HG03565 (cell line): Measurements from ENCODE around the gene PARS2.
A peak's percentile ranks its signal among the peaks of the same experiment; 100 is the strongest.
"Not testable (repeated sequence)": the region's sequence is repeated elsewhere in the genome, so short reads cannot be mapped to it uniquely, and the experiment has no call there.

Experiments used
- ATAC-seq: cut with Tn5 transposase; IDR thresholded peaks from one replicate; pipeline ENCODE4 v1.9.1; 2021; ENCODE audit warnings: mild to moderate bottlenecking, moderate library complexity; ENCODE audit not compliant: unreplicated experiment

The PARS2 gene

GRCh38 chr1:54775828-54776721, 11.8 kb upstream of the PARS2 start:
- ATAC-seq, result not testable (repeated sequence)

DNA sequence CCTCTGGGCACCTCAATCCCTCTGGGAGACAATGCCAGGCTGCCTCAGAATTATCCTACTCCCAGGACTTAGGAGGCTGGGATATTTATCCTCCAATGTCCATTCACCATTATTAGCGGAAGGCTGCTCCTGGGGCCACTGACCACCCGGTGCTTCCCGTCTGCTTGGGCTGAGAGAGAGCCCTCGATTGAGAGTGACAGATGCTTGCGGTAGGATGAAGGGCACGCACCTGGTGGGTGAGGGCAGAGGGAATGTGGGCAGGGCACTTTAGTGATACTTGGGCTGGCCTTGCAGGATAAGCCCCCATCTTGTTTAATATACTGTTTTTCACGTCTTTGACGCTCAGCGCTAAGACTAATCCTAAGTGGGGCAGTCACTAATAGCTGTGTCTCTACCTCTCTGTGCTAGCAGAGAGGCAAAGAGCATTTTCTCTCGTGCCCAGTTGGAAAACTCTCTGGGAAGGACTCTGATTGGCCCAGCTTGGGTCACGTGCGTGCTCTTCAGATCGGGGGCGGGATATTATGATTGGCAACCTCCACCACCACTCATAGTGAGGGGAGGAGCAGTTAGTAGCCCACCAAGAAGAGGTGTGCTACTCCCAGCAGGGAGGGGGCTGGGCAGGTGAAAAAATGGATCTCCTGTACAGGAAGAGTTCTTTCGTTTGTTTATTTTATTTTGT, 10.6 kb upstream of the PARS2 start:
- ATAC-seq, result no peak

GRCh38 chr1:54772951-54773350, 8.6 kb upstream of the PARS2 start:
- no peak for ATAC-seq

DNA sequence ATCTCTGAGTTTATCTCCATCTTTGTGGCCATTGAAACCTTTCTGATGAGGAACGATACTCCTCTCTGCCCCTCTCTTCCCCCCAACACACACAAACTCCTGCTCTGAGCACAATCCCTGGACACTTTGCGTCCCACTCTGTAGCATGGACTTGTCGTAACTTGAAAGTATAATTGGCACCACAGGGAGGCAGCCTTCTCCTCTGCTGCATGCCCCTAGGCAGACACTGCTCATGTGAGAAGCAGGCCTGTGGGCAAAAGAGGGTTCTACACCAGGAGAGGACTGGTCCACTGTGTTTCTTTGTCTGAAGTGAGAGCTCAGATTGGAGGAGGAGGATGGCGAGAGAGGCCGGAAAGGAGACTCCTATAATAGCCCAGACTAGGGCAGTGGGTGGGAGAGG, 3.8 kb upstream of the PARS2 start:
- no peak for ATAC-seq

DNA sequence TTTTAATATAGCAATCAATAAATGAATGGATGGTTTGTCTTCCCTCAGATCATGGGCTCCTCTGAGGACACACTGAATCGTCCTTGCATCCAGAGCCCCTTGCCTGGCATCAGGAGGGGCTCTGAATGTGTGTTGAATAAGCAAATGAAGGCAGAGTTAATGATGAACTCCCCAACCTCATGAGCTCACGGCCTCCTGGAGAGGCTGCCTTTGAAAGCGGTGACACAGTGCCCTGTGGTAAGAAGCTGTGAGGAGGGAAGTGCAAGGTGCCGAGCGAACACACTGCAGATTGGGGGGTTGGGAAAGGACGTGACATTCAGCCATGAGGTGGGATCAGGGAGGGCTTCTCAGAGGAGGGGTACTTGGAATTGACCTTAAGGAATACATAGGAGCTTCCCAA, 3.2 kb upstream of the PARS2 start:
- ATAC-seq, result no peak

GRCh38 chr1:54766726-54767125, 2.4 kb upstream of the PARS2 start:
- ATAC-seq, result no peak

DNA sequence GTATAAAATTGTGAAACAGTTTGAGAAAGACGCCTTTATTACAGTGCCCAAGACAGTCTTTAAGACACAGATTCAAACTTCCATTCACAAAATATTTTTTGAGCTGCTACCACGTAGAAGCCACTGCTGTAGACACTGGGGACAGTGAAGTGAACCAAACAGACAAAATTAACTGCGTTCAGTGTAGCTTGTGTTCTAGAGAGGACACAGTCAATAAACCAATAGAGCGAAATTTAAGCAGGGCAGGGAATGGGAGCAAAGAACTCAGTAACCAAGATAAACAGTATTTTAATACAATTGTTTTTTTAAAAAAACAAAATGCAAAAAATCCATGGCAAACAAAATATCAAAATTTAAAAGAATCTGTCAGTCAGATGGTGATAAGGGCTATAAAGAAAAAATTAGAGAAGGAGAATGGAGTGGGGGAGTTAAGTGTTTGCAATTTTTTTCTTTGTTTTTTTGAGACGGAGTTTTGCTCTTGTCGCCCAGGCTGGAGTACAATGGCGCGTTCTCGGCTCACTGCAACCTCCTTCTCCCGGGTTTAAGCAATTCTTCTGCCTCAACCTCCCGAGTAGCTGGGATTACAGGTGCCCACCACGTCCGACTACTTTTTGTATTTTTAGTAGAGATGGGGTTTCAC, 719 bp upstream of the PARS2 start:
- ATAC-seq, result peak; percentile 0

DNA sequence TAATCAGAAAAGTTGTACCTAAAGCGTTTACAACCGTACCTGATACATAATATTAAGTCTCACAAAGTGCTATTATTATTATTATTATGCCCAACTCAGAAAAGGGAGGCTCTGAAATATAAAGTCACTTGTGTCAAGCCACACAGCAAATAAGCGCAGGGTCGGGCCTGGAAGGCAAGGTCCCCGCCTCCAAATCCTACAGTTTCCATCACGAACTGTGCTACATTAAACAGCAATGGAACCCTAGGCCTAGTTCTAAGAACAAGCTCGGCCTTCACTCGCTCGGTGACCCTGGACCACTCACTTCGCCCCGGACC, 549 bp downstream of the PARS2 start:
- no peak for ATAC-seq

- ATAC-seq, result no peak
These were observed 5.5 kb downstream of the PARS2 start for GRCh38 chr1:54758678-54759348.

DNA sequence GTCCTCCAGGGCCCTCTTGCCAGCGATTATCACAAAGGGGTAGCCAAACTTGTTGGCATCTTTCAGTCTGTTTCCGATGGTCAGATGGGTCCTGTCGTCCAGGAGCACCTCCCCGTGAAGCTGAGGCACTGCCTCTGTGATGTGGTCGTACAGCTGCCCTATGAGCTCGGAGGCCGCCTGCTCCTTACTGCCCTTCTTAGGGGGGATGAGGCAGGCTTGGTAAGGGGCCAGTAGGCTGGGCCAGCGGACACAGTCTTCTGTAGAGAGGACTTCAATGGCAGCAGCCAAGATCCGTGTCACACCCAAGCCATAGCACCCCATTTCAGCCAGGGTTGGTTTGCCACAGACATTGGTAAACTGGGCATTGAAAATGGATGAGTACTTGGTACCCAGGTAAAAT, 6.5 kb downstream of the PARS2 start:
- no peak for ATAC-seq

DNA sequence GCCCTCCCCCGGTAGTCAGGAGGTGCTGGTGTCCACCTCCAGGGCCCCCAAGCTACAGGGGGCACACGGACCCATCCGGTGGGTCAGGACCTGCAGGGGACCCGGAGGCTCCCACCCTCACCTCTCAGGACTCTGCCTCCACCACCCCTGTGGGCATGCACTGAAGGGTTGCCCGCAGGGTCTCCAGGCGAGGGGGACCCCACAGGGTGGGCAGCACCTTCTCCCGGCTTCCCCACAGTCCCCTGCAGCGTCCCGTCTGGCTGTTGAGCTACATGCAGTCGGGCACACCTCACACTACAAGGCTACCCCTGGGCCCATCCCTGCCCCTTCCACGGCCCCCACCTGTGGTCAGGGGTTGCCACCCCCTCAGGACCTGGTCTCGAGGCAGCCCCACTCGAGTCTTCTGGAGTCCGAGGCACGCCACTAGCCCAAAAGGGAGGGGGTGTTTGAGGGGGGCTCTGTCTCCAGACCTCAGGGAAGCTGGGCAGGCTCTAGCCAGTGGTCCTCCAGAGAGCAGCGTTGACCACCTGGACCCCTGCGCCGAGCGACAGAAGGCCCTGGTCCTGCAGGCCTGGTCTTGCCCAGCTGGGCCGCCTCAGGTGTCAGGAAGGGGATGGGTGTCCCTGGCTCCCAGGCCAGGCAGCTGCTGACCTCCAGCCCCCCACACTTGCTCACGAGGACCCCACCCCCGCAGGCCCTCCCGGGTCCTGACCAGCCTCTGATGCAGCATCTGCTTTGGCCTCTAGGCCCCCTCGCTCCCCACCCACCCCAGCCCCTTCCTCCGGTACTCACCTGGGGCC, 9.6 kb downstream of the PARS2 start:
- no peak for ATAC-seq

- no peak for ATAC-seq
These were observed 10.3 kb downstream of the PARS2 start for GRCh38 chr1:54754045-54754444.

- ATAC-seq, result no peak
These were observed 12.9 kb downstream of the PARS2 start for GRCh38 chr1:54751426-54751825.

DNA sequence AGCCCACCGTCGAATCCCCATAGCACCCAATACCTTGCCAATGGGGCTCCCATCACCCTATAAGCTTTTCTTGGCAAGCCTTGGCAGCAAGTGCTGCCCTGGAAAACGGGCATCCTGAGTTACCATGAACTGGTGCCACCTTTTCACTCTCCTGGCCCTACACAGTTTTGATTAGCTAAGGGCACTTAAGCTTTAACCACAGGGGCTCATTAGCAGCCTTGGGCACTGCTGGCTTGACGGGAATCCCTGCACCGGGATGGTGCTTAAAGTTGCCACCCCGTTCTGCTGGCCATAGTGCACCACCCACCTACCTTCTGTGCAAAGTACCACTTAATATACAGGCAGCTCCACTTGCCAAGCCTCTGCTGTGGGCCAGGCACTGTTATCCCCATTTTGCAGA, 13.7 kb downstream of the PARS2 start:
- ATAC-seq, result no peak

GRCh38 chr1:54748094-54748835, 16.1 kb downstream of the PARS2 start:
- no peak for ATAC-seq

- no peak for ATAC-seq
These were observed 18.5 kb downstream of the PARS2 start for GRCh38 chr1:54745864-54746263.

GRCh38 chr1:54745274-54745673, 19.0 kb downstream of the PARS2 start:
- no peak for ATAC-seq

- ATAC-seq, result no peak
These were observed 19.6 kb downstream of the PARS2 start for GRCh38 chr1:54744696-54745095.

GRCh38 chr1:54743416-54744226, 20.7 kb downstream of the PARS2 start:
- ATAC-seq, result no peak
